ENCODE results near the gene NDUFB11. TPM values are rescaled to one million over a fixed set of nuclear protein-coding genes. Genes with fewer than 3 reads are reported as not detected.

Gene NDUFB11
- total RNA-seq = 61.3 and 89.1 TPM in 2 replicates

DNA sequence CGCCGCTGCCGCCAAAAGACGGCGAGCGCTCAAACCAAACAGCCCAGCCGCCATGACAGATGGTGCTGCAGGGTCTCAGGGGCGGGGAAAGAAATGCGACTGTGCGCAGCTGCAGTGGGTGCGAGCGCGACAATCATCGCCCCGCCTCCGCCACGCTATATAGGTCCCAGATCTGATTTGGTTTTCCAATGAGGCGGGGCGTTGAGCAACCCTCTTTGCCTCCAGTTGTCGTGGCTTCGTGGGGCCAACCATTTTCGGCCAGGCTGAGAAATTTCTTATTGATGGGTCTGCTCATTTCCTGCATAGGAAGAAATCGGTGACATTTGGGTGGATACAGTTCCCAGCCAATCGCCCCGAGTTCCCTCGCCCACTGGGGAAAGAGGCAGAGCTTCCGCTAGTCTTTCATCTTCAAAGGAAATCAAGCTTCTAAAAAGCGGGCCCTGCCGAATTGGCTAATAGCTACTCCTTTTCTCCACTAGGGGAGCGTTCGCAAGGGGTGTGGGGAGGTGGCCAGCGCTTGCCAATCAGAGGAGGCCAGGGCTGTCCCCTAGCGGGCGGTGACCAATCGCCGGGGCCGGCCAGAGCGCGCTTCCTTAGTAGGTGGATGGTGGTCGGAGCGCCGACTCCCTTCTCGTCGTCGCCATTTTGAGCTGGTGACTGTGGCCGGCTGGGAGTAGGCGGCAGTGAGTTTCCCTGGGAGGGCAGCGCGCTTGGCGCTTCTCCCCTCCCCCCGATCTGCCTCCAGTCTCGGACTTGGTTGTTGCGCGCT, at the start of gene NDUFB11, which contains the start of gene RBM10:
Gene NDUFB11, minus strand, starts transcription at position 77 of the 769 bp plus-strand sequence. Its CDS starts 23 bp downstream, at position 54.
Gene RBM10, plus strand, starts transcription at position 596 of the 769 bp plus-strand sequence. CDS start 2,261 bp downstream, outside the sequence.

GRCh38 chrX:47193475-47194193, 49.1 kb upstream of the NDUFB11 start, which contains the start of gene UBA1:
Gene UBA1, plus strand, starts transcription at chrX:47193829. Its CDS starts 4,974 bp downstream, at chrX:47198803.

Small RNA genes lying within 50 kb of the gene (small RNA-seq; reads per million reads assigned to genes)
- 1.1 reads per million, percentile 60 among the genes with 10 or more reads in this experiment for gene RNU12-2P

Other genes with a start within 250 kb of the NDUFB11 start
- gene JADE3, start 232.3 kb downstream of the NDUFB11 start, total RNA-seq = 6.2 and 8.2 TPM in 2 replicates
- 0.79 TPM in 1 of 2 replicates, not detected in the other for gene RGN, start 66.3 kb downstream of the NDUFB11 start, total RNA-seq
- 40.4 and 70.8 TPM in 2 replicates for gene RBM10, start 519 bp upstream of the NDUFB11 start, total RNA-seq
- gene UBA1, start 49.1 kb upstream of the NDUFB11 start, total RNA-seq = 197 and 296 TPM in 2 replicates
- gene CDK16, start 74.0 kb upstream of the NDUFB11 start, total RNA-seq = 111 and 134 TPM in 2 replicates
- gene USP11, start 88.3 kb upstream of the NDUFB11 start, total RNA-seq = 59.0 and 73.0 TPM in 2 replicates
- 0.11 and 0.39 TPM in 2 replicates for gene ZNF157, start 225.9 kb upstream of the NDUFB11 start, total RNA-seq